NCI-H2171 treated with DMSO at 0.1 percent for 48 hours (cell line): ENCODE data around the gene APH1A.
"Not testable (repeated sequence)": the region's sequence is repeated elsewhere in the genome, so short reads cannot be mapped to it uniquely, and the experiment has no call there.

Experiments used
- DNase-seq: peaks from one replicate; lab custom pipeline; 2025; lab: John Stamatoyannopoulos, UW

The APH1A gene

GRCh38 chr1:150267896-150268295 is 920 bp downstream of the APH1A start:
- no peak for DNase-seq

- no peak for DNase-seq
These were observed 5.3 kb downstream of the APH1A start for GRCh38 chr1:150263549-150263948.

GRCh38 chr1:150262388-150263320 is 6.2 kb downstream of the APH1A start:
- peak; percentile 18 for DNase-seq

GRCh38 chr1:150261367-150261766 is 7.4 kb downstream of the APH1A start:
- no peak for DNase-seq

- DNase-seq, result peak; percentile 87
These were observed 8.8 kb downstream of the APH1A start for GRCh38 chr1:150259758-150260669.

GRCh38 chr1:150259217-150259616 is 9.6 kb downstream of the APH1A start:
- no peak for DNase-seq

- DNase-seq, result no peak
These were observed 10.9 kb downstream of the APH1A start, which contains the start of gene CA14 for GRCh38 chr1:150257624-150258585. Gene CA14 (plus strand): TSS chr1:150257774. CDS start chr1:150258129, 355 bp downstream.

- DNase-seq, result no peak
These were observed 12.1 kb downstream of the APH1A start for GRCh38 chr1:150256554-150257341.

- no peak for DNase-seq
These were observed 12.6 kb downstream of the APH1A start for GRCh38 chr1:150256198-150256553.

GRCh38 chr1:150249936-150250335 is 18.9 kb downstream of the APH1A start:
- DNase-seq, result no peak

GRCh38 chr1:150243003-150243402 is 25.8 kb downstream of the APH1A start:
- DNase-seq, result no peak

- DNase-seq, result no peak
These were observed 31.1 kb downstream of the APH1A start for GRCh38 chr1:150237746-150238145.

GRCh38 chr1:150237176-150237575 is 31.6 kb downstream of the APH1A start:
- not testable (repeated sequence) for DNase-seq

- peak; percentile 49 for DNase-seq
These were observed 32.2 kb downstream of the APH1A start for GRCh38 chr1:150236614-150237100.

- peak; percentile 100 for DNase-seq
These were observed 32.8 kb downstream of the APH1A start, which contains the start of gene ANP32E for GRCh38 chr1:150235852-150236613. Gene ANP32E (minus strand): TSS chr1:150236112. CDS start chr1:150235786, 326 bp downstream.

- no peak for DNase-seq
These were observed 33.4 kb downstream of the APH1A start for GRCh38 chr1:150235294-150235851.

- peak; percentile 70 for DNase-seq
These were observed 34.1 kb downstream of the APH1A start for GRCh38 chr1:150234566-150235293.

GRCh38 chr1:150234309-150234565 is 34.6 kb downstream of the APH1A start:
- DNase-seq, result no peak
